Activated CD4-positive, alpha-beta T cell treated with anti-CD3 and anti-CD28 coated beads, Interleukin-2, amount 10 ng/mL, durations not matched to agents 7 days and 5 days (primary cell): Measurements from ENCODE around the gene LLGL1. TPM values are rescaled to one million over a fixed set of nuclear protein-coding genes. Genes with fewer than 3 reads are reported as not detected.
"Not testable (repeated sequence)": the region's sequence is repeated elsewhere in the genome, so short reads cannot be mapped to it uniquely, and the experiment has no call there.

Source experiments
- CTCF ChIA-PET: fragments of 350-600 bp; sonication (Branson Sonifier 250); formaldehyde crosslinking; loops from one replicate; lab custom pipeline; 2021; ENCODE audit warnings: antibody characterized with exemption; lab: Charles Lee
- POLR2A ChIA-PET: fragments of 350-600 bp; sonication (Branson Sonifier 250); formaldehyde crosslinking; loops from one replicate; lab custom pipeline; 2021; ENCODE audit warnings: antibody characterized with exemption; lab: Charles Lee
- DNase-seq: peaks from one replicate; pipeline ENCODE4 v3.0.0-alpha.2; 2020
- H3K27ac Mint-ChIP-seq: one replicate; pipeline ENCODE4 v1.8.0; 2021; ENCODE audit warnings: mild to moderate bottlenecking, moderate library complexity, mixed read lengths
- H3K27me3 Mint-ChIP-seq: one replicate; pipeline ENCODE4 v1.8.0; 2021; ENCODE audit warnings: mixed read lengths
- H3K36me3 Mint-ChIP-seq: one replicate; pipeline ENCODE4 v1.8.0; 2021; ENCODE audit warnings: low read depth, mixed read lengths
- H3K4me1 Mint-ChIP-seq: one replicate; pipeline ENCODE4 v1.8.0; 2021; ENCODE audit warnings: mixed read lengths
- H3K4me3 Mint-ChIP-seq: one replicate; pipeline ENCODE4 v1.8.0; 2021; ENCODE audit warnings: mild to moderate bottlenecking, moderate library complexity, mixed read lengths
- H3K9me3 Mint-ChIP-seq: one replicate; pipeline ENCODE4 v1.8.0; 2021; ENCODE audit warnings: mixed read lengths
- total RNA-seq, 2 experiments: library from RNA; stranded (reverse); gene quantifications; one replicate each; pipeline ENCODE4 v1.2.3, GENCODE V29; 2021

Gene LLGL1
- total RNA-seq, 2 experiments from 2014 or later = 24.7 to 24.9 TPM

DNA sequence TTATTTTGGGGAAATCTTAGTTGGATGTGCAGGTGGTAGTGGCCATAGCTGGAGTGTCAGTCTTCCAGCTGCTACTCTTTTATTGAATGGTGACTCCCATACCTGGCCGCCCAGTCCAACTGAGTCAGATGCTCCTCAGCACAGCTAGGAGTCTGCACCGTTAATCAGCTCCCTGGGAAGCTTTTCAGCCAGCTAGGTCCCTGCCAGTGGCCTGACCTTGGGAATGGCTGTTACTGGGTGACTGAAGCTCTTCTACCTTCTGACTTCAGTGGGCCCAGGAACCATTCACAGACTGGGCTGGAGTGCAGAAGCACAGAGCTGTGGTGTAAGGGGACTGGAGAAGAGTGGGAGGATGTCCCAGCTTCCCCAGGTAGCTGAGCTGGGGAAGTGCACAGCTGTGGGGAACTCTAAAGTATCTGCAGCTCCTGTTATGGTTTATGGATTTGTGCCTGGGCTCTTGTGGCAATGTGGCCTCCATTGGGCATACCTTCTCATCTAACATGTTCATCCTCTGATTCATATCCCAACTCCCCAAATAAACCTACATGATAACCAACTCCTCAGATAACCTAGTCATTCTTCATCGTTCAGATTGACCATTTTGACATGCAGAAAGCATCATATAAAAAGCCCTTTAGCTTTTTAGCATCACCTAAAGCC lies 27.8 kb upstream of the LLGL1 start:
- Mint-ChIP-seq H3K27ac (no peak overlapping the region), H3K36me3 (peaks cover 33% of the 10 kb centered on the region)
- CTCF ChIA-PET = interaction anchor here (0.8 to 2.7 kb wide), 6 partner anchors 9 to 23 kb away, joined by 3 to 10 read pairs (median 4); partner anchors contain the start of gene ALKBH5

DNA sequence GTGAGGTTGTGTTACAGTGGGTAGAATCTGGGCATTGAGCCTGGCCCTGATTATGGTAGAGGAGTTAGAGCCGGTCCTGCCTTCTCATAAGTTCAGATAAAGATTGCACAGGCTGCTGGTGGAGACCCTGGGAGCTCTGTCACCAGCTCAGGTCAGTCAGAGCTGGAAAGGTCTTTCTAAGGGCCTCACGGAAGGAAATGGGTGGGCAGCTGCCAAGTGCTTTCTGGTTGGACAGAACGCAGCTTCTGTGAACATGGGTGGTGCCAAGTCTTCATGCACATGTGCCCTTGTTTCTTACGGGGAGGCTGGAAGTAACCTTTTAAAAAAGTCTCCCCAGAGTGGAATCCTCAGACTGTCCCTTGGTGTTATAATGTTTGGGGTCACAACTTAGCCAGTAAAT lies 26.9 kb upstream of the LLGL1 start:
- Mint-ChIP-seq H3K4me1 (peaks cover 13% of the 10 kb centered on the region), H3K4me3 (no peak overlapping the region), H3K27ac (no peak overlapping the region), H3K9me3 (no peaks in the 10 kb centered on the region), H3K27me3 (no peaks in the 10 kb centered on the region), H3K36me3 (peaks cover 31% of the 10 kb centered on the region)
- DNase-seq = no peak
- ChIA-PET CTCF (interaction anchor here (0.6 to 4.0 kb wide), 6 partner anchors 8 to 334 kb away, joined by 3 to 10 read pairs (median 6); partner anchors contain the start of gene ALKBH5), POLR2A (no interaction called here)

More for the DNA sequence above, 27.8 kb upstream of the LLGL1 start:
- H3K4me1 Mint-ChIP-seq = peaks cover 13% of the 10 kb centered on the region
- no peaks in the 10 kb centered on the region for H3K9me3 Mint-ChIP-seq
- H3K27me3 Mint-ChIP-seq = no peaks in the 10 kb centered on the region
- no peak for DNase-seq
- no peak overlapping the region for H3K4me3 Mint-ChIP-seq
- POLR2A ChIA-PET = no interaction called here

DNA sequence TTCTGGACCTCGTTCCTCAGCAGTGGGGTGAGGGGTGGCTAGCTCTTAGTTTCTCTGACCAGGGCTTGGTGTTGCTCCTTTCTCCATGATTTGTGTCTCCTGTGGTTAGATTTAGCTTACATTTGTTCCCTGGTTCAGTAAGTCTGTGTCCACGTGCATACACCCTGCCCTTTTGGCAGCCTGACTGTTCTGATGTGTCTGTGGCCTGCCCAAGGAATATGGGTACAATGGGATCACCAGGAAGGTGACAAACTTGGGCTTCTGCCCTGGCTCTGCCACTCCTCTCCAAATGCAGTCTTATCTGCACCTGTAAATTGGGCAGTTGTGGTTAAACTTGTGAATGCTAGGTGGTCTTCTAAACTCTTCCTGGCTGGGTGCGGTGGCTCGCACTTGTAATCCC lies 24.3 kb upstream of the LLGL1 start:
- CTCF ChIA-PET = interaction anchor here (1.4 to 4.0 kb wide), 4 partner anchors 12 to 18 kb away, joined by 4 to 13 read pairs (median 7); no protein-coding TSS in a partner anchor
- DNase-seq = no peak
- H3K9me3 Mint-ChIP-seq = no peaks in the 10 kb centered on the region
- no peak overlapping the region for H3K27ac Mint-ChIP-seq
- POLR2A ChIA-PET = no interaction called here
- no peaks in the 10 kb centered on the region for H3K27me3 Mint-ChIP-seq
- H3K36me3 Mint-ChIP-seq = peaks cover 24% of the 10 kb centered on the region
- H3K4me3 Mint-ChIP-seq = no peak overlapping the region
- peaks cover 7% of the 10 kb centered on the region for H3K4me1 Mint-ChIP-seq

DNA sequence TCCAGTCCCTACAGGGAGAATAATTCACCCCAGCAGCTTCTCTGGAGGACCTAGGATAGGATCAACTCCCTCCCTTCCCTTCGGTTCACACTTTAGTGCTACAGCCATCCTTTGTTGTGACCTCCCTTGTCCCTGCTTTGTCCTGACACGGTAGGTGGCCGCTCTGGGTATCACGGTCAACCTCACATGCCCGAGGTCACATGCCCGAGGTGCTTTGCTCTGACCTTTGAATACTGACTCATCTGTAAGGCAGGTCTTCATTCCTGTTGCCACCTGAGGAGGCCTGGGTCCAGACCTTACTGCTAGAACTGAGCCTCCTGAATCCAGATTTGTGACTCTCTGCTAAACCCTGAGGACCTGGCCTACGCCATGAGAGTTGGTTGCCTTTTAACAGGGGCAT lies 22.1 kb upstream of the LLGL1 start:
- no peak overlapping the region for H3K27ac Mint-ChIP-seq
- POLR2A ChIA-PET = no interaction called here
- H3K36me3 Mint-ChIP-seq = peaks cover 18% of the 10 kb centered on the region

DNA sequence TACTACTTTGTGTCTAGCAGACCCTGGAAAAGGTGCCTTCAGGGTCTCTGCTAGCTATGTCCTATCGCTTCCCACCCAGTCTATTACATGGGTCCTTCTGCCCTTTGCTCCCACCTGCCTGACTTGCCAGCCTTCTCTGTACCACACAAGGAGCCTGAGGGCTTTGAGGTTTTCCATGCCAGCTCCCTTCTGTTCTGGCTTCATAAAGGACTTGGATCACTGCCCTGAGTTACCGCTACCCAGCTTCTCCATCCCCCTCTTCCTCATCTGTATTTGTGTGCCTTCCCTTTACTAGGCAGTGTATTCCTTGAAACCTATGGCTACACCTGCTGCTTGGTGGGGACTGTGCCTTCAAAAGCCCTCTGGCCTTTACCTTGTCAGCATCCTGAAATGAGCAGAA lies 19.6 kb upstream of the LLGL1 start:
- no peak for DNase-seq
- peaks cover 28% of the 10 kb centered on the region for H3K36me3 Mint-ChIP-seq
- no peaks in the 10 kb centered on the region for H3K27me3 Mint-ChIP-seq
- no peaks in the 10 kb centered on the region for H3K9me3 Mint-ChIP-seq
- no peak overlapping the region for H3K4me3 Mint-ChIP-seq
- CTCF ChIA-PET = interaction anchor here (1.0 kb wide), 1 partner anchor 13 kb away, joined by 3 read pairs; no protein-coding TSS in a partner anchor
- H3K27ac Mint-ChIP-seq = no peak overlapping the region
- POLR2A ChIA-PET = no interaction called here
- H3K4me1 Mint-ChIP-seq = peaks cover under 1% of the 10 kb centered on the region

More for the DNA sequence above, 22.1 kb upstream of the LLGL1 start:
- Mint-ChIP-seq H3K27me3 (no peaks in the 10 kb centered on the region), H3K9me3 (no peaks in the 10 kb centered on the region), H3K4me3 (no peak overlapping the region), H3K4me1 (peaks cover 6% of the 10 kb centered on the region)
- CTCF ChIA-PET = interaction anchor here (1.1 kb wide), 2 partner anchors 10 to 11 kb away, joined by 3 to 4 read pairs; no protein-coding TSS in a partner anchor
- DNase-seq = no peak

GRCh38 chr17:18206962-18207361 lies 18.5 kb upstream of the LLGL1 start:
- CTCF ChIA-PET = interaction anchor here (2.2 kb wide), 1 partner anchor 10 kb away, joined by 6 read pairs; no protein-coding TSS in a partner anchor
- H3K4me3 Mint-ChIP-seq = no peak overlapping the region
- peaks cover 26% of the 10 kb centered on the region for H3K36me3 Mint-ChIP-seq
- H3K27me3 Mint-ChIP-seq = no peaks in the 10 kb centered on the region
- POLR2A ChIA-PET = no interaction called here
- no peaks in the 10 kb centered on the region for H3K4me1 Mint-ChIP-seq
- H3K27ac Mint-ChIP-seq = no peak overlapping the region
- no peak for DNase-seq
- H3K9me3 Mint-ChIP-seq = no peaks in the 10 kb centered on the region

DNA sequence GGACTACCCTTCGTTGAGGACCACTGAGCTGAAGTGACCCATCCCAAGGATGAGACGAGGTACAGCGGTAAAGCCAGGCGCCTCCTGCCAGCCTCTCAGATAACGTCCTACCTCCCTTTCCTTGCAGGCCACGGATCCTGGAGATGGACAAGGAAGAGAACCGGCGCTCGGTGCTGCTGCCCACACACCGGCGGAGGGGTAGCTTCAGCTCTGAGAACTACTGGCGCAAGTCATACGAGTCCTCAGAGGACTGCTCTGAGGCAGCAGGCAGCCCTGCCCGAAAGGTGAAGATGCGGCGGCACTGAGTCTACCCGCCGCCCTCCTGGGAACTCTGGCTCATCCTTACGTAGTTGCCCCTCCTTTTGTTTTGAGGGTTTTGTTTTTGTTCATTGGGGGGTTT lies 17.3 kb upstream of the LLGL1 start:
- Mint-ChIP-seq H3K27ac (no peak overlapping the region), H3K4me1 (no peaks in the 10 kb centered on the region), H3K9me3 (no peaks in the 10 kb centered on the region), H3K27me3 (no peaks in the 10 kb centered on the region), H3K4me3 (no peak overlapping the region), H3K36me3 (peaks cover 26% of the 10 kb centered on the region)
- CTCF ChIA-PET = interaction anchor here (2.2 kb wide), 1 partner anchor 11 kb away, joined by 6 read pairs; no protein-coding TSS in a partner anchor
- POLR2A ChIA-PET = no interaction called here
- no peak for DNase-seq

GRCh38 chr17:18213666-18214270 lies 11.7 kb upstream of the LLGL1 start:
- no peak overlapping the region for H3K27ac Mint-ChIP-seq
- no peaks in the 10 kb centered on the region for H3K27me3 Mint-ChIP-seq
- no peak for DNase-seq
- no peak overlapping the region for H3K4me3 Mint-ChIP-seq
- ChIA-PET POLR2A (no interaction called here), CTCF (interaction anchor here (0.6 to 0.7 kb wide), 2 partner anchors 10 to 51 kb away, joined by 3 to 4 read pairs; no protein-coding TSS in a partner anchor)
- no peaks in the 10 kb centered on the region for H3K9me3 Mint-ChIP-seq
- peaks cover 10% of the 10 kb centered on the region for H3K36me3 Mint-ChIP-seq
- no peaks in the 10 kb centered on the region for H3K4me1 Mint-ChIP-seq

GRCh38 chr17:18216906-18217305 lies 8.5 kb upstream of the LLGL1 start:
- H3K36me3 Mint-ChIP-seq, H3K4me1 Mint-ChIP-seq, POLR2A ChIA-PET, DNase-seq, H3K9me3 Mint-ChIP-seq, H3K4me3 Mint-ChIP-seq, H3K27ac Mint-ChIP-seq, H3K27me3 Mint-ChIP-seq: not testable (repeated sequence)
- CTCF ChIA-PET = interaction anchor here (0.6 to 1.5 kb wide), 9 partner anchors 10 to 1228 kb away, joined by 3 to 10 read pairs (median 4); no protein-coding TSS in a partner anchor

DNA sequence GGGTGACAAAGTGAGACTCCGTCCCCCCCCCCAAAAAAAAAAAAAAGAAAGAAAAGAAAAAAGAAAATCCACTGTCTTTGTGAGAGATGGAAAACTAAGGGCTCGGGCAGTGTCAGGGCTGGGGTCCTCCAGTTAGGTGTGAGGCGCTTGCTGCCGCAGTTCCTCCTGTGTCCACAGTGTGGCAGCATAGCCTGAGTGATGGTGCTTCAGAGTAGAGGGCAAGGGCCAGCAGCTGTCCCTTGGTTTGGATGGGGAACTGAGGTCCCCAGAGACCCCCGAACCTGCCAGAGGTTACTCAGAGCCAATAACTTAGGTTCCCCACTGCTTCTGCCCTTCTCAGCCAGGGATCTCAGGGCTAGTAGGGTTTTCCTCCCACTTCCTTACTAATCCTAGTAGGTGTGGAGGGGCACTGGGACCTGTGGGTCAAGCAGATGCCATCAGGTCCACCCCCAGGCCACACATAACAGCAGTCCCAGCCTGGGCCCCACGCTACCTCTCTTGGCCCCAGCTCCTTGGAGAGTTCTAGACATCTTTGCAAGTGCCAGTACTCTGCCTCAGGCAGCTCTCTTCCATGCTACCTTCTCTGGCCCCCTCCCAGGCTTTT lies 7.9 kb upstream of the LLGL1 start:
- no peak overlapping the region for H3K27ac Mint-ChIP-seq
- no peaks in the 10 kb centered on the region for H3K4me1 Mint-ChIP-seq
- CTCF ChIA-PET = interaction anchor here (0.6 to 1.5 kb wide), 10 partner anchors 9 to 1229 kb away, joined by 3 to 10 read pairs (median 4); no protein-coding TSS in a partner anchor
- no peaks in the 10 kb centered on the region for H3K9me3 Mint-ChIP-seq
- H3K27me3 Mint-ChIP-seq = no peaks in the 10 kb centered on the region
- no peaks in the 10 kb centered on the region for H3K36me3 Mint-ChIP-seq
- peak; percentile 79 for DNase-seq
- H3K4me3 Mint-ChIP-seq = no peak overlapping the region
- POLR2A ChIA-PET = no interaction called here

- no peaks in the 10 kb centered on the region for H3K9me3 Mint-ChIP-seq
- no peaks in the 10 kb centered on the region for H3K4me1 Mint-ChIP-seq
- CTCF ChIA-PET = interaction anchor here (1.3 kb wide), 1 partner anchor 17 kb away, joined by 4 read pairs; no protein-coding TSS in a partner anchor
- no peaks in the 10 kb centered on the region for H3K27me3 Mint-ChIP-seq
- H3K27ac Mint-ChIP-seq = no peak overlapping the region
- POLR2A ChIA-PET = no interaction called here
- no peak for DNase-seq
- no peaks in the 10 kb centered on the region for H3K36me3 Mint-ChIP-seq
- no peak overlapping the region for H3K4me3 Mint-ChIP-seq
Measured at GRCh38 chr17:18218756-18219415, 6.5 kb upstream of the LLGL1 start.

GRCh38 chr17:18224053-18224386 lies 1.4 kb upstream of the LLGL1 start:
- no peaks in the 10 kb centered on the region for H3K27me3 Mint-ChIP-seq
- no peak for DNase-seq
- H3K27ac Mint-ChIP-seq = no peak overlapping the region
- H3K4me3 Mint-ChIP-seq = no peak overlapping the region
- H3K4me1 Mint-ChIP-seq = peaks cover 28% of the 10 kb centered on the region
- H3K36me3 Mint-ChIP-seq = no peaks in the 10 kb centered on the region
- no peaks in the 10 kb centered on the region for H3K9me3 Mint-ChIP-seq
- POLR2A ChIA-PET = interaction anchor here (0.6 kb wide), 2 partner anchors 9 to 37 kb away, joined by 3 read pairs; no protein-coding TSS in a partner anchor
- CTCF ChIA-PET = interaction anchor here (0.5 to 1.7 kb wide), 6 partner anchors 11 to 35 kb away, joined by 3 to 6 read pairs (median 3); no protein-coding TSS in a partner anchor
